Liver (tissue), 9 donors: ENCODE data around the gene RNF181. TPM values are rescaled to one million over a fixed set of nuclear protein-coding genes. Genes with fewer than 3 reads are reported as not detected.

Experiments used
- DNase-seq: peaks from one replicate; pipeline ENCODE4 v3.0.0-alpha.2; 2017; ENCODE audit warnings: low spot score
- H3K27ac ChIP-seq, 2 donors: one replicate each; pipeline ENCODE4 v1.7.0; 2013; ENCODE audit warnings: inconsistent platforms in 2 of 2, low read length in 2 of 2, control low read depth in 1 of 2, low read depth in 1 of 2, mild to moderate bottlenecking in 1 of 2
- H3K27me3 ChIP-seq, 4 donors: one replicate each; pipeline versions ENCODE4 v1.6.1 to v1.7.0; 2013; ENCODE audit warnings: low read length in 3 of 4, inconsistent platforms in 1 of 4, mild to moderate bottlenecking in 1 of 4, moderate library complexity in 1 of 4; ENCODE audit not compliant: control insufficient read depth in 4 of 4, insufficient read depth in 4 of 4
- H3K36me3 ChIP-seq, 4 donors: one replicate each; pipeline versions ENCODE4 v1.6.1 to v1.7.0; 2013; ENCODE audit warnings: low read length in 3 of 4, mild to moderate bottlenecking in 3 of 4, low read depth in 1 of 4, moderate library complexity in 1 of 4; ENCODE audit not compliant: control insufficient read depth in 4 of 4, insufficient read depth in 3 of 4
- H3K4me1 ChIP-seq, 4 donors: one replicate each; pipeline versions ENCODE4 v1.6.1 to v1.7.0; 2013; ENCODE audit warnings: low read length in 3 of 4, mild to moderate bottlenecking in 3 of 4, moderate library complexity in 1 of 4; ENCODE audit not compliant: control insufficient read depth in 4 of 4, insufficient read depth in 4 of 4
- H3K4me3 ChIP-seq, 3 donors: one replicate each; pipeline versions ENCODE4 v1.6.1 to v1.7.0; 2013; ENCODE audit warnings: low read length in 3 of 3, control low read depth in 1 of 3, low read depth in 1 of 3, mild to moderate bottlenecking in 1 of 3
- H3K9ac ChIP-seq, 2 donors: one replicate each; pipeline ENCODE4 v1.7.0; 2013; ENCODE audit warnings: low read length in 2 of 2, mild to moderate bottlenecking in 2 of 2, moderate library complexity in 2 of 2, control low read depth in 1 of 2, low read depth in 1 of 2
- H3K9me3 ChIP-seq, 4 donors: one replicate each; pipeline versions ENCODE4 v1.6.1 to v1.7.0; 2013; ENCODE audit warnings: low read length in 3 of 4; ENCODE audit not compliant: control insufficient read depth in 4 of 4
- EGR1 ChIP-seq, 2 donors: IDR thresholded peaks; 2 replicates each; pipeline ENCODE4 v1.6.1; 2016 to 2018; ENCODE audit warnings: antibody characterized with exemption in 2 of 2, low read depth in 2 of 2
- FOXA1 ChIP-seq: IDR thresholded peaks from 2 replicates; pipeline ENCODE4 v1.6.1; 2016; ENCODE audit warnings: antibody characterized with exemption
- FOXA2 ChIP-seq: IDR thresholded peaks from 2 replicates; pipeline ENCODE4 v1.6.1; 2016; ENCODE audit warnings: antibody characterized with exemption
- GABPA ChIP-seq, 2 donors: IDR thresholded peaks in 1 of 2; conservative IDR thresholded peaks in 1 of 2; 2 replicates each; pipeline ENCODE4 v1.6.1; 2016; ENCODE audit warnings: antibody characterized with exemption in 2 of 2, mild to moderate bottlenecking in 1 of 2, moderate library complexity in 1 of 2
- HNF4A ChIP-seq, 2 donors: conservative IDR thresholded peaks; 2 replicates each; pipeline ENCODE4 v1.6.1; 2016; ENCODE audit warnings: antibody characterized with exemption in 2 of 2, mild to moderate bottlenecking in 2 of 2
- HNF4G ChIP-seq: IDR thresholded peaks from 2 replicates; pipeline ENCODE4 v1.6.1; 2016; ENCODE audit warnings: antibody characterized with exemption
- JUND ChIP-seq, 2 donors: IDR thresholded peaks; 2 replicates each; pipeline ENCODE4 v1.6.1; 2016; ENCODE audit warnings: antibody characterized with exemption in 2 of 2
- RAD21 ChIP-seq, 2 donors: IDR thresholded peaks; 2 replicates each; pipeline ENCODE4 v1.6.1; 2016; ENCODE audit warnings: antibody characterized with exemption in 2 of 2, mild to moderate bottlenecking in 2 of 2
- RXRA ChIP-seq, 2 donors: IDR thresholded peaks; 2 replicates each; pipeline ENCODE4 v1.6.1; 2017 to 2018; ENCODE audit warnings: antibody characterized with exemption in 2 of 2, mild to moderate bottlenecking in 1 of 2
- SP1 ChIP-seq: IDR thresholded peaks from 2 replicates; pipeline ENCODE4 v1.6.1; 2018; ENCODE audit warnings: antibody characterized with exemption, mild to moderate bottlenecking
- TAF1 ChIP-seq: conservative IDR thresholded peaks from 2 replicates; pipeline ENCODE4 v1.6.1; 2016; ENCODE audit warnings: antibody characterized with exemption, mild to moderate bottlenecking
- YY1 ChIP-seq: IDR thresholded peaks from 2 replicates; pipeline ENCODE4 v1.6.1; 2016; ENCODE audit warnings: antibody characterized with exemption, mild to moderate bottlenecking
- WGBS: extraction: QIAGEN DNeasy Blood & Tissue Kit; methylation state at CpG from one replicate; pipeline ENCODE4 v1.1.7; 2013; 5-methylcytosine and 5-hydroxymethylcytosine counted together
- polyA plus RNA-seq, 2 donors: library from polyadenylated mRNA; stranded (reverse) in 1 of 2; unstranded in 1 of 2; fragments of 200-250 nt in 1 of 2; fragments of >200 nt in 1 of 2; fragmentation: Nextera tagmentation in 1 of 2; extraction: Ambion mirVana in 1 of 2; gene quantifications; one replicate each; pipeline versions ENCODE4 v1.2.1 to v1.2.3, GENCODE V29; 2013 to 2015
- total RNA-seq, 2 donors: library from RNA; depleted of rRNA; stranded (reverse); fragments of >200 nt; gene quantifications; one replicate each; pipeline ENCODE4 v1.2.3, GENCODE V29; 2014
- TF ChIP-seq, protein P1 (sequence below): fragments of 150-350 bp; IDR thresholded peaks from 2 replicates; pipeline ENCODE4 v1.5.1; 2017; ENCODE audit warnings: improper control_type of control experiment, low read depth, low read length; ENCODE audit not compliant: missing input control
- TF ChIP-seq, protein P2 (sequence below): IDR thresholded peaks from 2 replicates; pipeline ENCODE4 v1.6.1; 2016; ENCODE audit warnings: antibody characterized with exemption
- TF ChIP-seq, protein P3 (sequence below): IDR thresholded peaks from 2 replicates; pipeline ENCODE4 v1.6.1; 2016; ENCODE audit warnings: antibody characterized with exemption
- donor health status: healthy.
- donor health status: healthy.
- donor health status: healthy.
- donor health status: healthy.
- donor health status: healthy.

Gene RNF181
- total and polyA plus RNA-seq, 4 donors, result 101 to 195 (median 114) TPM

DNA sequence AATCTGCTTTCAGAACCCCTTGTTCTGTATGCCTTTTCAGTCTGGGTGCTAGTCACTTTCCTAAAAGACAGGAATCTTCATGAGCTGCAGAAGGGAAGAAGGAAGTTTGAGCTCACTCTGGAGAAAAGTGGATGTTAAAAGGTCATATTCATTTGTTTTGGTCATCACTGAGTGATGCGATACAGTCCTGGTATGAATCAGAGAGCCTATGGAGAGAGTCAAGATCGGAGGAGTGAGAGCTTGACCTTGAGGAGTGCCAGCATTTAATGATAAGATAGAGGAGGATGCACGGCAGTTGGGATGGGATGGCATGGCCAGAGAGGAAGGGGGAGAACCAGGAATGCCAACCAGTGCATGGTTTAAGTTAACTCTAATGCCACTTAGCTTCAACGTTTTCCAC, 40.1 kb downstream of the RNF181 start:
- Histone ChIP-seq H3K4me3 (no peak overlapping the region), H3K27ac (no peak overlapping the region), H3K9me3 (no peaks in the 10 kb centered on the region), H3K9ac (no peak overlapping the region), H3K4me1 (no peaks in the 10 kb centered on the region), H3K27me3 (no peaks in the 10 kb centered on the region), H3K36me3 (peaks cover 8 to 70% (median 59%) of the 10 kb centered on the region in 4 donors)
- TF ChIP-seq GABPA (IDR thresholded peaks at IDR 0.05 in 1 of 2, conservative IDR thresholded peaks at IDR 0.05 in 1 of 2) (no peak), FOXA2 (no peak), HNF4A (conservative IDR thresholded peaks at IDR 0.05) (no peak), HNF4G (no peak), RXRA (IDR thresholded peaks at IDR 0.05) (no peak), TAF1 (no peak), EGR1 (IDR thresholded peaks at IDR 0.05; ENCODE audit: low read depth in 2 of 2) (no peak), RAD21 (IDR thresholded peaks at IDR 0.05) (no peak), SP1 (no peak), FOXA1 (no peak), YY1 (no peak)
- TF ChIP-seq, protein P1, sequence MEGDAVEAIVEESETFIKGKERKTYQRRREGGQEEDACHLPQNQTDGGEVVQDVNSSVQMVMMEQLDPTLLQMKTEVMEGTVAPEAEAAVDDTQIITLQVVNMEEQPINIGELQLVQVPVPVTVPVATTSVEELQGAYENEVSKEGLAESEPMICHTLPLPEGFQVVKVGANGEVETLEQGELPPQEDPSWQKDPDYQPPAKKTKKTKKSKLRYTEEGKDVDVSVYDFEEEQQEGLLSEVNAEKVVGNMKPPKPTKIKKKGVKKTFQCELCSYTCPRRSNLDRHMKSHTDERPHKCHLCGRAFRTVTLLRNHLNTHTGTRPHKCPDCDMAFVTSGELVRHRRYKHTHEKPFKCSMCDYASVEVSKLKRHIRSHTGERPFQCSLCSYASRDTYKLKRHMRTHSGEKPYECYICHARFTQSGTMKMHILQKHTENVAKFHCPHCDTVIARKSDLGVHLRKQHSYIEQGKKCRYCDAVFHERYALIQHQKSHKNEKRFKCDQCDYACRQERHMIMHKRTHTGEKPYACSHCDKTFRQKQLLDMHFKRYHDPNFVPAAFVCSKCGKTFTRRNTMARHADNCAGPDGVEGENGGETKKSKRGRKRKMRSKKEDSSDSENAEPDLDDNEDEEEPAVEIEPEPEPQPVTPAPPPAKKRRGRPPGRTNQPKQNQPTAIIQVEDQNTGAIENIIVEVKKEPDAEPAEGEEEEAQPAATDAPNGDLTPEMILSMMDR, result no peak
- TF ChIP-seq, protein P2, sequence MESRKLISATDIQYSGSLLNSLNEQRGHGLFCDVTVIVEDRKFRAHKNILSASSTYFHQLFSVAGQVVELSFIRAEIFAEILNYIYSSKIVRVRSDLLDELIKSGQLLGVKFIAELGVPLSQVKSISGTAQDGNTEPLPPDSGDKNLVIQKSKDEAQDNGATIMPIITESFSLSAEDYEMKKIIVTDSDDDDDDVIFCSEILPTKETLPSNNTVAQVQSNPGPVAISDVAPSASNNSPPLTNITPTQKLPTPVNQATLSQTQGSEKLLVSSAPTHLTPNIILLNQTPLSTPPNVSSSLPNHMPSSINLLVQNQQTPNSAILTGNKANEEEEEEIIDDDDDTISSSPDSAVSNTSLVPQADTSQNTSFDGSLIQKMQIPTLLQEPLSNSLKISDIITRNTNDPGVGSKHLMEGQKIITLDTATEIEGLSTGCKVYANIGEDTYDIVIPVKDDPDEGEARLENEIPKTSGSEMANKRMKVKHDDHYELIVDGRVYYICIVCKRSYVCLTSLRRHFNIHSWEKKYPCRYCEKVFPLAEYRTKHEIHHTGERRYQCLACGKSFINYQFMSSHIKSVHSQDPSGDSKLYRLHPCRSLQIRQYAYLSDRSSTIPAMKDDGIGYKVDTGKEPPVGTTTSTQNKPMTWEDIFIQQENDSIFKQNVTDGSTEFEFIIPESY, result no peak
- TF ChIP-seq, protein P3, sequence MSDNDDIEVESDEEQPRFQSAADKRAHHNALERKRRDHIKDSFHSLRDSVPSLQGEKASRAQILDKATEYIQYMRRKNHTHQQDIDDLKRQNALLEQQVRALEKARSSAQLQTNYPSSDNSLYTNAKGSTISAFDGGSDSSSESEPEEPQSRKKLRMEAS, result no peak
- 68% methylated on average over 4 of the region's 4 CpGs for WGBS
- no peak for DNase-seq

DNA sequence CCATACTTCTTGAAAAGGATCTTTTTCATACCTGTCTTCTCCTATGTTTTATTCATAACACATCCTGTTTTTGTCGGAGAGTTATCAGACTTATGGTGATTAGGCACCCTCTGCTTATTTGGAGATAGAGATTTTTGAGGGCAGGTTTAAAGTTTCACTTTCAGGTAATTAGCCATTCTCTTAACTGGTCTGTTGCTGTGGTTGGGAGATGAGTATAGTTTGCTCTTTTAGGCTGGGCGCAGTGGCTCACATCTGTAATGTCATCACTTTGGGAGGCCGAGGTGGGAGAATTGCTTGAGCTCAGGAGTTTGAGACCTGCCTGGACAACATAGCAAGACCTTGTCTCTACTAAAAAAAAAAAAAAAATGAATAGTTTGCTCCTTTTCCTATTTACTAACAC, 47.2 kb downstream of the RNF181 start:
- DNase-seq, result no peak
- Histone ChIP-seq H3K36me3 (peaks cover 17 to 80% (median 66%) of the 10 kb centered on the region in 4 donors), H3K9me3 (no peaks in the 10 kb centered on the region), H3K27me3 (no peaks in the 10 kb centered on the region), H3K4me3 (no peak overlapping the region), H3K27ac (no peak overlapping the region), H3K4me1 (no peaks in the 10 kb centered on the region), H3K9ac (no peak overlapping the region)
- 92% methylated on average over 3 of the region's 3 CpGs for WGBS
- TF ChIP-seq YY1, result no peak
- TF ChIP-seq, protein P1, result no peak
- no peak for TF ChIP-seq RAD21 (IDR thresholded peaks at IDR 0.05)
- no peak for TF ChIP-seq JUND (IDR thresholded peaks at IDR 0.05)
- no peak for TF ChIP-seq SP1
